SK-N-SH treated with all-trans-retinoic acid at 6 μM for 48 hours (cell line): ENCODE results near the gene INHBC.

Experiments used
- ZFP3 ChIP-seq: fragments of 250-450 bp; sonication (Bioruptor Pico); IDR thresholded peaks from 2 replicates; pipeline ENCODE4 v1.5.0; 2020; ENCODE audit warnings: mild to moderate bottlenecking, moderate library complexity
- TF ChIP-seq, protein P1 (sequence below): fragments of 250-450 bp; sonication (Bioruptor Pico); IDR thresholded peaks from 2 replicates; pipeline ENCODE4 v1.8.0; 2020; ENCODE audit warnings: mild to moderate bottlenecking, moderate library complexity, borderline replicate concordance

DNA sequence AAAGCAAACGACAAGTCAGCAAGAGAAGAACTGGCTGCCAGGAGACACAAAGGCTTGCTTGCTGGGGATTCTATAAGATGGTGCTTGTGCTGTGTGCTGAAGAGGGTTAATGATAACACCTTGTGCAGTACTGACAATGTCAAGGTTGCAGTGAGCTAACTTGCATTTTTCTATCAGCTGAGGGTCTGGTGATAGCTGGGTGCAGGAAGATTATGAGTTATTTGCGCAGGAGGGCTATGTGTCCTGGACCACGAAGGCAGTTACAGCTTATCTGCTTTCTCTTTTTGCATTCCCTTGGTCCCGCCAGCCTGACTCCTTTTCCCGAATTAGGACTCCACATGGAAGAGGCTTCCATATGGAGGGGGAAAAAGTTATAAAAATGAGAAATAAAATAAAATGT, 46.2 kb upstream of the INHBC start:
- TF ChIP-seq, protein P1, sequence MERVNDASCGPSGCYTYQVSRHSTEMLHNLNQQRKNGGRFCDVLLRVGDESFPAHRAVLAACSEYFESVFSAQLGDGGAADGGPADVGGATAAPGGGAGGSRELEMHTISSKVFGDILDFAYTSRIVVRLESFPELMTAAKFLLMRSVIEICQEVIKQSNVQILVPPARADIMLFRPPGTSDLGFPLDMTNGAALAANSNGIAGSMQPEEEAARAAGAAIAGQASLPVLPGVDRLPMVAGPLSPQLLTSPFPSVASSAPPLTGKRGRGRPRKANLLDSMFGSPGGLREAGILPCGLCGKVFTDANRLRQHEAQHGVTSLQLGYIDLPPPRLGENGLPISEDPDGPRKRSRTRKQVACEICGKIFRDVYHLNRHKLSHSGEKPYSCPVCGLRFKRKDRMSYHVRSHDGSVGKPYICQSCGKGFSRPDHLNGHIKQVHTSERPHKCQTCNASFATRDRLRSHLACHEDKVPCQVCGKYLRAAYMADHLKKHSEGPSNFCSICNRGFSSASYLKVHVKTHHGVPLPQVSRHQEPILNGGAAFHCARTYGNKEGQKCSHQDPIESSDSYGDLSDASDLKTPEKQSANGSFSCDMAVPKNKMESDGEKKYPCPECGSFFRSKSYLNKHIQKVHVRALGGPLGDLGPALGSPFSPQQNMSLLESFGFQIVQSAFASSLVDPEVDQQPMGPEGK (CRISPR knock-in tag) = no peak
- TF ChIP-seq ZFP3 (CRISPR knock-in tag) = no peak
